ENCODE measurements around the gene ARHGEF17. TPM values are rescaled to one million over a fixed set of nuclear protein-coding genes. Genes with fewer than 3 reads are reported as not detected.

ARHGEF17 gene
- total and polyA plus RNA-seq, 4 donors: 2.6 to 12.6 (median 5.7) TPM

- TF ChIP-seq REST (IDR thresholded peaks at IDR 0.05): no peak
- no peak for TF ChIP-seq HNF4G (IDR thresholded peaks at IDR 0.05)
- TF ChIP-seq MAX (IDR thresholded peaks at IDR 0.05): no peak
- TF ChIP-seq ATF3 (IDR thresholded peaks at IDR 0.05): no peak
- TF ChIP-seq FOXA2 (IDR thresholded peaks at IDR 0.05): no peak
- TF ChIP-seq YY1 (IDR thresholded peaks at IDR 0.05): no peak
- no peak for TF ChIP-seq NR2F2 (IDR thresholded peaks at IDR 0.05)
- no peak for TF ChIP-seq SP1 (IDR thresholded peaks at IDR 0.05)
- TF ChIP-seq RXRA (IDR thresholded peaks at IDR 0.05): no peak
Measured at GRCh38 chr11:73324116-73324515, 16.0 kb downstream of the ARHGEF17 start (continued).

- H3K4me3 ChIP-seq (ENCODE audit: low read depth in 1 of 3, low read length in 3 of 3): no peak overlapping the region
- H3K36me3 ChIP-seq (ENCODE audit: control insufficient read depth in 4 of 4, insufficient read depth in 3 of 4, low read depth in 1 of 4, low read length in 3 of 4): no peaks in the 10 kb centered on the region
- peak overlapping the region; percentile 25 to 35 for H3K27ac ChIP-seq (ENCODE audit: low read depth in 1 of 2, low read length in 2 of 2)
- no peak overlapping the region for H3K9ac ChIP-seq (ENCODE audit: low read depth in 1 of 2, low read length in 2 of 2)
- no peak for DNase-seq (ENCODE audit: low spot score)
- peaks cover 0 to 9% (median 1%) of the 10 kb centered on the region in 4 donors for H3K4me1 ChIP-seq (ENCODE audit: control insufficient read depth in 4 of 4, insufficient read depth in 4 of 4, low read length in 3 of 4)
- TF ChIP-seq REST (IDR thresholded peaks at IDR 0.05): no peak
- TF ChIP-seq NR2F2 (IDR thresholded peaks at IDR 0.05): no peak
- no peak for TF ChIP-seq HNF4A (conservative IDR thresholded peaks at IDR 0.05)
- no peak for TF ChIP-seq JUND (IDR thresholded peaks at IDR 0.05)
- no peak for TF ChIP-seq RAD21 (IDR thresholded peaks at IDR 0.05)
- TF ChIP-seq HNF4G (IDR thresholded peaks at IDR 0.05): no peak
- TF ChIP-seq ZBTB33 (IDR thresholded peaks at IDR 0.05): no peak
- no peaks in the 10 kb centered on the region for H3K9me3 ChIP-seq (ENCODE audit: control insufficient read depth in 4 of 4, low read length in 3 of 4)
- no peaks in the 10 kb centered on the region for H3K27me3 ChIP-seq (ENCODE audit: control insufficient read depth in 4 of 4, insufficient read depth in 4 of 4, low read length in 3 of 4)
- WGBS: 90% methylated on average over 2 of the region's 2 CpGs
Measured at GRCh38 chr11:73324665-73325035, 16.6 kb downstream of the ARHGEF17 start.

Data from liver (tissue), 9 donors.